NCI-H345 treated with DMSO at 0.1 percent for 48 hours (cell line): ENCODE results near the gene TPX2.

Experiments
- DNase-seq: peaks from one replicate; lab custom pipeline; 2025; ENCODE audit not compliant: unreplicated experiment; lab: John Stamatoyannopoulos, UW

The TPX2 gene

GRCh38 chr20:31738729-31739549 lies at the start of gene TPX2:
TSS of gene TPX2 (plus strand) at chr20:31739290. CDS start at chr20:31757477, 18,187 bp downstream.
- peak; percentile 99 for DNase-seq

GRCh38 chr20:31690124-31690666 lies 48.9 kb upstream of the TPX2 start:
- no peak for DNase-seq

GRCh38 chr20:31691646-31692275 lies 47.3 kb upstream of the TPX2 start:
- no peak for DNase-seq

GRCh38 chr20:31693402-31693801 lies 45.7 kb upstream of the TPX2 start:
- DNase-seq, result no peak

GRCh38 chr20:31693987-31694661 lies 45.0 kb upstream of the TPX2 start:
- peak; percentile 82 for DNase-seq

GRCh38 chr20:31694842-31695593 lies 44.1 kb upstream of the TPX2 start:
- no peak for DNase-seq

GRCh38 chr20:31695849-31696804 lies 43.0 kb upstream of the TPX2 start:
- no peak for DNase-seq

- no peak for DNase-seq
Measured at GRCh38 chr20:31698243-31698802, 40.8 kb upstream of the TPX2 start.

- DNase-seq, result no peak
Measured at GRCh38 chr20:31698803-31699718, 40.0 kb upstream of the TPX2 start.

- DNase-seq, result no peak
Measured at GRCh38 chr20:31699801-31700728, 39.0 kb upstream of the TPX2 start.

GRCh38 chr20:31700747-31701146 lies 38.3 kb upstream of the TPX2 start:
- no peak for DNase-seq

- DNase-seq, result no peak
Measured at GRCh38 chr20:31701591-31701990, 37.5 kb upstream of the TPX2 start.

- DNase-seq, result no peak
Measured at GRCh38 chr20:31704225-31705119, 34.6 kb upstream of the TPX2 start.

- DNase-seq, result no peak
Measured at GRCh38 chr20:31705191-31705590, 33.9 kb upstream of the TPX2 start.

- DNase-seq, result no peak
Measured at GRCh38 chr20:31705598-31706597, 33.2 kb upstream of the TPX2 start.
